H1 (cell line): ENCODE data around the gene ARID4A. TPM values are rescaled to one million over a fixed set of nuclear protein-coding genes. Genes with fewer than 3 reads are reported as not detected.
A peak's percentile ranks its signal among the peaks of the same experiment; 100 is the strongest.

ENCODE experiments used
- CTCF ChIA-PET: fragments of 300-600 bp; sonication (Branson Sonifier 250); formaldehyde crosslinking; loops from one replicate; lab custom pipeline; 2021; ENCODE audit not compliant: partially characterized antibody; lab: Charles Lee
- POLR2A ChIA-PET: fragments of 300-600 bp; sonication (Branson Sonifier 250); formaldehyde crosslinking; loops from one replicate; lab custom pipeline; 2021; ENCODE audit warnings: inconsistent platforms; ENCODE audit not compliant: partially characterized antibody; lab: Charles Lee
- DNase-seq, 2 experiments: peaks; one replicate each; pipeline versions ENCODE4 v3.0.0 to v3.0.0-alpha.2; 2010 to 2022; ENCODE audit warnings: low spot score in 2 of 2, low read depth in 1 of 2, mixed read lengths in 1 of 2
- FAIRE-seq: peaks from 2 replicates; lab custom pipeline; 2011; peaks lifted over from hg19 to GRCh38; lab: Jason Lieb, UNC
- H2AFZ ChIP-seq: 2 replicates; pipeline ENCODE4 v1.8.1; 2012; ENCODE audit warnings: low read length, inconsistent platforms
- H2AK5ac ChIP-seq: 2 replicates; pipeline ENCODE4 v1.6.1; 2013; ENCODE audit warnings: low read depth, low read length
- H2BK120ac ChIP-seq: replicated peaks from 2 replicates; pipeline ENCODE3; 2013; ENCODE audit warnings: low read depth, low read length, inconsistent platforms
- H2BK12ac ChIP-seq: 2 replicates; pipeline ENCODE4 v1.6.1; 2013; ENCODE audit warnings: low read depth, low read length
- H2BK15ac ChIP-seq: 2 replicates; pipeline ENCODE4 v1.6.1; 2013; ENCODE audit warnings: low read length
- H2BK20ac ChIP-seq: 2 replicates; pipeline ENCODE4 v1.6.1; 2013; ENCODE audit warnings: low read length
- H2BK5ac ChIP-seq: 2 replicates; pipeline ENCODE4 v1.6.1; 2013; ENCODE audit warnings: low read depth, low read length
- H3K14ac ChIP-seq: 2 replicates; pipeline ENCODE4 v1.6.1; 2013; ENCODE audit warnings: inconsistent platforms; ENCODE audit not compliant: insufficient read length
- H3K18ac ChIP-seq: 2 replicates; pipeline ENCODE4 v1.6.1; 2013; ENCODE audit warnings: low read length; ENCODE audit errors: extremely low read depth
- H3K23ac ChIP-seq: 2 replicates; pipeline ENCODE4 v1.6.1; 2013; ENCODE audit warnings: inconsistent platforms; ENCODE audit not compliant: insufficient read length
- H3K23me2 ChIP-seq: 2 replicates; pipeline ENCODE4 v1.6.1; 2013; ENCODE audit warnings: low read depth, low read length
- H3K27ac ChIP-seq: 2 replicates; pipeline ENCODE4 v1.6.1; 2011; ENCODE audit warnings: low read depth, low read length, inconsistent platforms
- H3K27me3 ChIP-seq, 4 experiments: replicated peaks in 1 of 4; 1 replicate in 1 of 4; 2 replicates in 3 of 4; pipeline versions ENCODE4 v1.6.1 to v1.8.1; 2011 to 2013; ENCODE audit warnings: low read length in 3 of 4, mild to moderate bottlenecking in 3 of 4, inconsistent platforms in 2 of 4, mixed read lengths in 2 of 4, moderate library complexity in 1 of 4; ENCODE audit not compliant: control insufficient read depth in 3 of 4, insufficient read depth in 3 of 4; ENCODE audit errors: extremely low read depth in 1 of 4
- H3K36me3 ChIP-seq, 4 experiments: 2 replicates each; pipeline versions ENCODE4 v1.6.1 to v1.8.1; 2011 to 2013; ENCODE audit warnings: mild to moderate bottlenecking in 4 of 4, low read length in 3 of 4, moderate library complexity in 2 of 4, control low read depth in 1 of 4, inconsistent platforms in 1 of 4; ENCODE audit not compliant: insufficient read depth in 4 of 4, control insufficient read depth in 2 of 4
- H3K4ac ChIP-seq: replicated peaks from 2 replicates; pipeline ENCODE3; 2013; ENCODE audit warnings: low read length, low read depth, mixed read lengths, inconsistent platforms; ENCODE audit not compliant: insufficient read length
- H3K4me1 ChIP-seq, 4 experiments: replicated peaks in 1 of 4; 1 replicate in 1 of 4; 2 replicates in 3 of 4; pipeline versions ENCODE4 v1.6.1 to v1.8.1; 2011 to 2013; ENCODE audit warnings: low read length in 3 of 4, inconsistent platforms in 2 of 4, mixed read lengths in 1 of 4; ENCODE audit not compliant: insufficient read depth in 4 of 4, control insufficient read depth in 3 of 4
- H3K4me2 ChIP-seq, 2 experiments: 2 replicates each; pipeline versions ENCODE4 v1.6.1 to v1.8.1; 2011 to 2013; ENCODE audit warnings: low read depth in 2 of 2, low read length in 2 of 2, control low read depth in 1 of 2, inconsistent platforms in 1 of 2, mild to moderate bottlenecking in 1 of 2; ENCODE audit not compliant: insufficient read depth in 1 of 2
- H3K4me3 ChIP-seq, 4 experiments: fragments of 200-600, 300-600 bp in 1 of 4; sonication (generic), shearing (Covaris generic), sonication (Bioruptor Twin) in 1 of 4; 2 replicates each; pipeline versions ENCODE4 v1.5.1 to v1.8.1; 2011 to 2016; ENCODE audit warnings: low read length in 4 of 4, low read depth in 3 of 4, control low read depth in 2 of 4, inconsistent platforms in 2 of 4, mild to moderate bottlenecking in 2 of 4, mixed read lengths in 1 of 4, moderate library complexity in 1 of 4; ENCODE audit not compliant: insufficient read depth in 2 of 4; ENCODE audit errors: extremely low read depth in 1 of 4
- H3K56ac ChIP-seq: replicated peaks from 2 replicates; pipeline ENCODE3; 2013; ENCODE audit warnings: low read depth, mild to moderate bottlenecking, mixed read lengths, low read length, inconsistent platforms; ENCODE audit not compliant: insufficient read length
- H3K79me1 ChIP-seq: 2 replicates; pipeline ENCODE4 v1.6.1; 2013; ENCODE audit warnings: low read depth, low read length, control low read depth
- H3K79me2 ChIP-seq, 2 experiments: 2 replicates each; pipeline versions ENCODE4 v1.6.1 to v1.8.1; 2012 to 2013; ENCODE audit warnings: low read length in 2 of 2, mild to moderate bottlenecking in 2 of 2, inconsistent platforms in 1 of 2; ENCODE audit not compliant: insufficient read depth in 2 of 2, control insufficient read depth in 1 of 2
- H3K9ac ChIP-seq, 4 experiments: replicated peaks in 1 of 4; 1 replicate in 1 of 4; 2 replicates in 3 of 4; pipeline versions ENCODE4 v1.6.1 to v1.8.1; 2011 to 2013; ENCODE audit warnings: low read depth in 3 of 4, low read length in 3 of 4, control low read depth in 2 of 4, mild to moderate bottlenecking in 2 of 4, moderate library complexity in 2 of 4, inconsistent platforms in 1 of 4; ENCODE audit errors: extremely low read depth in 1 of 4
- H3K9me3 ChIP-seq, 2 experiments: 2 replicates each; pipeline versions ENCODE4 v1.6.1 to v1.8.1; 2012 to 2013; ENCODE audit warnings: mild to moderate bottlenecking in 2 of 2, moderate library complexity in 2 of 2, control low read depth in 1 of 2, inconsistent platforms in 1 of 2, low read depth in 1 of 2, low read length in 1 of 2, mixed read lengths in 1 of 2; ENCODE audit not compliant: insufficient read depth in 2 of 2
- H4K20me1 ChIP-seq, 2 experiments: replicated peaks in 1 of 2; 2 replicates each; pipeline versions ENCODE3 to v1.8.1; 2011 to 2013; ENCODE audit warnings: inconsistent platforms in 2 of 2, low read length in 2 of 2, mild to moderate bottlenecking in 1 of 2; ENCODE audit not compliant: insufficient read depth in 2 of 2, control insufficient read depth in 1 of 2
- H4K5ac ChIP-seq: 2 replicates; pipeline ENCODE4 v1.6.1; 2013; ENCODE audit warnings: low read length, low read depth, mixed read lengths, inconsistent platforms; ENCODE audit not compliant: insufficient read length
- H4K8ac ChIP-seq: 2 replicates; pipeline ENCODE4 v1.8.0; 2013; ENCODE audit warnings: mild to moderate bottlenecking, moderate library complexity, low read length, inconsistent platforms; ENCODE audit not compliant: insufficient read depth; ENCODE audit errors: extremely low read depth
- H4K91ac ChIP-seq: replicated peaks from 2 replicates; pipeline ENCODE3; 2013; ENCODE audit warnings: low read length, mixed read lengths, inconsistent platforms; ENCODE audit not compliant: insufficient read length
- CEBPB ChIP-seq: IDR thresholded peaks from 2 replicates; pipeline ENCODE4 v1.6.1; 2012; ENCODE audit warnings: low read depth, low read length
- HDAC6 ChIP-seq: IDR thresholded peaks from one replicate; pipeline ENCODE4 v1.7.1; 2012; ENCODE audit warnings: low read depth, mild to moderate bottlenecking, inconsistent platforms, low read length, moderate library complexity
- POU5F1 ChIP-seq: IDR thresholded peaks from 2 replicates; pipeline ENCODE4 v1.6.1; 2011; ENCODE audit warnings: low read depth, mild to moderate bottlenecking, low read length, moderate library complexity
- ZNF274 ChIP-seq: IDR thresholded peaks from 2 replicates; pipeline ENCODE4 v1.7.0; 2012; ENCODE audit warnings: low read length, borderline replicate concordance; ENCODE audit errors: extremely low read depth
- WGBS, 2 experiments: shearing (Covaris generic) in 1 of 2; methylation state at CpG; one replicate each; pipeline versions ENCODE4 v1.1.6 to v1.1.7; 2013 to 2015; ENCODE audit warnings: low lambda C conversion rate in 2 of 2, mixed read lengths in 2 of 2, inconsistent platforms in 1 of 2, low coverage in 1 of 2, missing lambda C conversion rate in 1 of 2; ENCODE audit not compliant: insufficient replicate concordance in 2 of 2, insufficient coverage in 1 of 2, insufficient read length in 1 of 2; ENCODE audit errors: extremely low coverage in 1 of 2, missing lambda C conversion rate in 1 of 2; 5-methylcytosine and 5-hydroxymethylcytosine counted together
- polyA plus RNA-seq, 7 experiments: library from polyadenylated mRNA; depleted of rRNA in 3 of 7; stranded (reverse) in 5 of 7; unstranded in 2 of 7; fragments of >200 nt in 5 of 7; fragments of 200-250 nt in 2 of 7; gene quantifications; 1 replicate in 5 of 7; 2 replicates in 1 of 7; 4 replicates in 1 of 7; pipeline versions ENCODE4 v1.2.1 to v1.2.3, GENCODE V29; 2011 to 2013; ENCODE audit warnings: missing spikeins in 2 of 7, mixed read lengths in 2 of 7
- total RNA-seq: library from RNA; stranded (reverse); fragmentation: NEBNext Ultra II Directional; extraction: Animal tissue kit (Norgen Biotek cat#: 25700); gene quantifications from 2 replicates; pipeline ENCODE4 v1.2.1, GENCODE V29; 2021

ARID4A gene
- total and polyA plus RNA-seq, 2 of the 8 experiments (the other 6 are each of a cell fraction or from before 2014, with no cell fraction given): 2.1 to 14.6 TPM

DNA sequence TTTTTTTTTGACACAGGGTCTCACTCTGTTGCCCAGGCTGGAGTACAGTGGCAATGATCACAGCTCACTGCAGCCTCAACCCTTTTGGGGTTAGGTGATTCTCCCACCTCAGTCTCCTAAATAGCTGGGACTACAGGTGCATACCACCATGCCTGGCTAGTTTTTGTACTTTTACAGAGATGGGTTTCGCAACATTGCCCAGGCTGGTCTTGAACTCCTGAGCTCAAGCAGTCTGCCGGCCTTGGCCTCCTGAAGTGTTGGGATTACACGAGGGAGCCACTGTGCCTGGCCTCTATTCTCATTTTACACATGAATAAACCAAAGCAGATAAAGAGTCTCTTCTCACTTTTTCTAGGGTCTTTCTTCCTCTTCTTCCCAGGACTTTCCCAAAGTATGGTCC, 100.5 kb downstream of the ARID4A start:
- H4K20me1 ChIP-seq: no peaks in the 10 kb centered on the region
- H3K27me3 ChIP-seq: peaks cover 0 to 9% (median 6%) of the 10 kb centered on the region in 4 experiments; a peak in 5 of 7 replicates
- H2BK15ac ChIP-seq: no peak overlapping the region
- H3K36me3 ChIP-seq: no peaks in the 10 kb centered on the region
- no peak overlapping the region for H2AFZ ChIP-seq
- no peak overlapping the region for H4K5ac ChIP-seq
- CTCF ChIA-PET: interaction anchor here (1.3 kb wide), 1 partner anchor 27 kb away, joined by 6 read pairs; no protein-coding TSS in a partner anchor
- no peak overlapping the region for H2BK120ac ChIP-seq
- no peak overlapping the region for H3K56ac ChIP-seq
- H4K91ac ChIP-seq: no peak overlapping the region
- no peak overlapping the region for H3K4me3 ChIP-seq
- no peak overlapping the region for H3K4ac ChIP-seq
- no peak overlapping the region for H2BK5ac ChIP-seq
- DNase-seq (no peak), FAIRE-seq (no peak)
- H3K23ac ChIP-seq: no peak overlapping the region
- WGBS, 2 experiments: 74% methylated on average over 3 of the region's 3 CpGs; no CpG with 5 or more reads in 1 of the 2 experiments
- H3K18ac ChIP-seq: no peak overlapping the region
- H4K8ac ChIP-seq: no peak overlapping the region
- H3K14ac ChIP-seq: no peak overlapping the region
- no peak overlapping the region for H2BK20ac ChIP-seq
- H3K9ac ChIP-seq: no peak overlapping the region
- H3K79me1 ChIP-seq: no peaks in the 10 kb centered on the region
- H2BK12ac ChIP-seq: no peak overlapping the region
- TF ChIP-seq CEBPB (peak; percentile 83), POU5F1 (no peak), ZNF274 (no peak), HDAC6 (no peak)
- peaks cover 4 to 14% (median 7%) of the 10 kb centered on the region in 4 experiments; a peak in 6 of 7 replicates for H3K4me1 ChIP-seq
- POLR2A ChIA-PET: interaction anchor here (0.9 kb wide), 1 partner anchor 11 kb away, joined by 3 read pairs; no protein-coding TSS in a partner anchor
- H3K4me2 ChIP-seq: no peak overlapping the region
- H3K9me3 ChIP-seq: no peaks in the 10 kb centered on the region
- no peak overlapping the region for H3K27ac ChIP-seq
- peaks cover 7% of the 10 kb centered on the region; the same call in 1 of the 2 replicates for H3K23me2 ChIP-seq
- no peaks in the 10 kb centered on the region for H3K79me2 ChIP-seq
- no peak overlapping the region for H2AK5ac ChIP-seq
